Measurements from ENCODE around the gene KIAA0513. TPM values are rescaled to one million over a fixed set of nuclear protein-coding genes. Genes with fewer than 3 reads are reported as not detected.

KIAA0513 gene
- total and polyA plus RNA-seq, 2 donors (not counting 3 experiments of a cell fraction or from before 2014, with no cell fraction given): 1.8 to 4.3 TPM

GRCh38 chr16:85112364-85112763, 84.8 kb downstream of the KIAA0513 start, which contains the start of gene CIBAR2:
Gene CIBAR2, minus strand, starts transcription at chr16:85112472. Its CDS starts 120 bp downstream, at chr16:85112352.
- ChIA-PET CTCF (interaction anchor here (0.6 to 2.3 kb wide), 6 partner anchors 17 to 504 kb away, joined by 3 to 6 read pairs (median 3); no protein-coding TSS in a partner anchor), POLR2A (no interaction called here)
- no peak within 1 kb of the TSS for H3K27ac ChIP-seq (ENCODE audit: insufficient read depth, low read depth, low read length)
- no peak for DNase-seq (ENCODE audit: low read depth, low spot score)
- no peaks in the 10 kb centered on the region for H3K4me1 ChIP-seq (ENCODE audit: control insufficient read depth, extremely low read depth, insufficient read depth, low read length)
- FAIRE-seq: no peak
- no peaks in the 10 kb centered on the region for H4K20me1 ChIP-seq (replicated peaks; ENCODE audit: control insufficient read depth, extremely low read depth, insufficient read depth, low read length)
- no peaks in the 10 kb centered on the region for H3K9me3 ChIP-seq (replicated peaks; ENCODE audit: control insufficient read depth, insufficient read depth, low read length)
- H3K4me2 ChIP-seq (ENCODE audit: insufficient read depth, low read length): no peak within 1 kb of the TSS
- no peak within 1 kb of the TSS for H3K9ac ChIP-seq (replicated peaks; ENCODE audit: extremely low read depth, insufficient read depth, low read length)
- dilution Hi-C loops (cut with MboI; ENCODE audit: extremely low pct_ligation_motif_present, low sequenced_read_pairs): no loop called here
- no peaks in the 10 kb centered on the region for H3K79me2 ChIP-seq (ENCODE audit: control insufficient read depth, insufficient read depth, low read length)
- no peak within 1 kb of the TSS for H3K4me3 ChIP-seq (replicated peaks in 1 of 3; ENCODE audit: insufficient read depth in 1 of 3, low read depth in 1 of 3, low read length in 3 of 3)
- H2AFZ ChIP-seq (ENCODE audit: low read depth, low read length): no peak within 1 kb of the TSS
- intact Hi-C loops (cut with micrococcal nuclease): loop anchor here (10.0 kb wide), 1 partner anchor 222 kb away; no protein-coding TSS in a partner anchor
- no peaks in the 10 kb centered on the region for H3K27me3 ChIP-seq (ENCODE audit: control insufficient read depth in 2 of 2, insufficient read depth in 2 of 2, low read length in 2 of 2)
- no peaks in the 10 kb centered on the region for H3K9me1 ChIP-seq (replicated peaks; ENCODE audit: control insufficient read depth, extremely low read depth, insufficient read depth, low read length)
- no TSS peak for BruUV-seq (replicated peaks)
- TF ChIP-seq MYC (IDR thresholded peaks at IDR 0.05; ENCODE audit: low read depth, low read length) (no peak), EZH2 (IDR thresholded peaks at IDR 0.05; ENCODE audit: borderline replicate concordance, low read depth, low read length, severe bottlenecking) (no peak), FOS (IDR thresholded peaks at IDR 0.05; ENCODE audit: borderline replicate concordance, insufficient read depth, low read length) (no peak), MAX (IDR thresholded peaks at IDR 0.05; ENCODE audit: insufficient read depth, insufficient read length) (no peak)
- H3K36me3 ChIP-seq (ENCODE audit: control insufficient read depth in 2 of 2, extremely low read depth in 1 of 2, insufficient read depth in 2 of 2, low read length in 2 of 2): no peaks in the 10 kb centered on the region

GRCh38 chr16:85113168-85113733, 85.7 kb downstream of the KIAA0513 start:
- Histone ChIP-seq H3K79me2 (ENCODE audit: control insufficient read depth, insufficient read depth, low read length) (no peaks in the 10 kb centered on the region), H3K27me3 (ENCODE audit: control insufficient read depth in 2 of 2, insufficient read depth in 2 of 2, low read length in 2 of 2) (no peaks in the 10 kb centered on the region), H3K4me1 (ENCODE audit: control insufficient read depth, extremely low read depth, insufficient read depth, low read length) (no peaks in the 10 kb centered on the region), H3K9ac (replicated peaks; ENCODE audit: extremely low read depth, insufficient read depth, low read length) (no peak overlapping the region), H4K20me1 (replicated peaks; ENCODE audit: control insufficient read depth, extremely low read depth, insufficient read depth, low read length) (no peaks in the 10 kb centered on the region), H3K9me3 (replicated peaks; ENCODE audit: control insufficient read depth, insufficient read depth, low read length) (no peaks in the 10 kb centered on the region), H3K36me3 (ENCODE audit: control insufficient read depth in 2 of 2, extremely low read depth in 1 of 2, insufficient read depth in 2 of 2, low read length in 2 of 2) (no peaks in the 10 kb centered on the region), H3K9me1 (replicated peaks; ENCODE audit: control insufficient read depth, extremely low read depth, insufficient read depth, low read length) (no peaks in the 10 kb centered on the region), H3K4me3 (replicated peaks in 1 of 3; ENCODE audit: insufficient read depth in 1 of 3, low read depth in 1 of 3, low read length in 3 of 3) (no peak overlapping the region), H2AFZ (ENCODE audit: low read depth, low read length) (no peak overlapping the region), H3K4me2 (ENCODE audit: insufficient read depth, low read length) (no peak overlapping the region), H3K27ac (ENCODE audit: insufficient read depth, low read depth, low read length) (no peak overlapping the region)
- TF ChIP-seq MYC (IDR thresholded peaks at IDR 0.05; ENCODE audit: low read depth, low read length): no peak
- no peak for TF ChIP-seq GATA2 (IDR thresholded peaks at IDR 0.05; ENCODE audit: insufficient read depth, insufficient read length, low read depth, low read length)
- no peak for TF ChIP-seq CTCF (IDR thresholded peaks at IDR 0.05; ENCODE audit: extremely low read depth in 1 of 2, insufficient read depth in 1 of 2, low read depth in 1 of 2, low read length in 2 of 2)
- TF ChIP-seq JUN (IDR thresholded peaks at IDR 0.05; ENCODE audit: borderline replicate concordance, insufficient read depth, insufficient read length, low read depth): no peak
- no peak for TF ChIP-seq EZH2 (IDR thresholded peaks at IDR 0.05; ENCODE audit: borderline replicate concordance, low read depth, low read length, severe bottlenecking)
- TF ChIP-seq FOS (IDR thresholded peaks at IDR 0.05; ENCODE audit: borderline replicate concordance, insufficient read depth, low read length): no peak
- no peak for TF ChIP-seq POLR2A (IDR thresholded peaks at IDR 0.05; ENCODE audit: low read depth, low read length)
- TF ChIP-seq MAX (IDR thresholded peaks at IDR 0.05; ENCODE audit: insufficient read depth, insufficient read length): no peak
- no peak for TF ChIP-seq POLR2AphosphoS5 (IDR thresholded peaks at IDR 0.05; ENCODE audit: insufficient read depth, low read depth, low read length)
- CTCF ChIA-PET: interaction anchor here (0.9 to 2.3 kb wide), 6 partner anchors 17 to 503 kb away, joined by 3 to 6 read pairs (median 4); no protein-coding TSS in a partner anchor
- FAIRE-seq (no peak), DNase-seq (ENCODE audit: low read depth, low spot score) (no peak)
- BruUV-seq (replicated peaks): no TSS peak
- intact Hi-C loops (cut with micrococcal nuclease): loop anchor here (10.0 kb wide), 1 partner anchor 222 kb away; no protein-coding TSS in a partner anchor
- dilution Hi-C loops (cut with MboI; ENCODE audit: extremely low pct_ligation_motif_present, low sequenced_read_pairs): no loop called here
- POLR2A ChIA-PET: no interaction called here

All from endothelial cell of umbilical vein (primary cell).